ENCODE results near the gene URB1.

GRCh38 chr21:32347351-32347750, 45.5 kb downstream of the URB1 start:
- no peak for TF ChIP-seq CTCF (tag by site-specific recombination; IDR thresholded peaks at IDR 0.05)
- TF ChIP-seq MYNN (tag by site-specific recombination; IDR thresholded peaks at IDR 0.05; ENCODE audit: borderline replicate concordance): no peak

Data from HEK293 (cell line).